Skin epidermis (tissue), 12 donors: ENCODE data around the gene RTTN.
"Not testable (repeated sequence)": the region's sequence is repeated elsewhere in the genome, so short reads cannot be mapped to it uniquely, and the experiment has no call there.

Source experiments
- H3K27ac ChIP-seq, 21 experiments: fragments of 200-600 bp; sonication (generic) in 11 of 21; one replicate each; pipeline ENCODE4 v1.5.0; 2020; ENCODE audit warnings: mild to moderate bottlenecking in 3 of 21, inconsistent platforms in 2 of 21, moderate library complexity in 2 of 21
- H3K4me3 ChIP-seq, 7 experiments: fragments of 200-600 bp; sonication (generic) in 2 of 7; one replicate each; pipeline ENCODE4 v1.5.0; 2020; ENCODE audit warnings: inconsistent platforms in 2 of 7, mild to moderate bottlenecking in 2 of 7, moderate library complexity in 1 of 7

RTTN gene, protein sequence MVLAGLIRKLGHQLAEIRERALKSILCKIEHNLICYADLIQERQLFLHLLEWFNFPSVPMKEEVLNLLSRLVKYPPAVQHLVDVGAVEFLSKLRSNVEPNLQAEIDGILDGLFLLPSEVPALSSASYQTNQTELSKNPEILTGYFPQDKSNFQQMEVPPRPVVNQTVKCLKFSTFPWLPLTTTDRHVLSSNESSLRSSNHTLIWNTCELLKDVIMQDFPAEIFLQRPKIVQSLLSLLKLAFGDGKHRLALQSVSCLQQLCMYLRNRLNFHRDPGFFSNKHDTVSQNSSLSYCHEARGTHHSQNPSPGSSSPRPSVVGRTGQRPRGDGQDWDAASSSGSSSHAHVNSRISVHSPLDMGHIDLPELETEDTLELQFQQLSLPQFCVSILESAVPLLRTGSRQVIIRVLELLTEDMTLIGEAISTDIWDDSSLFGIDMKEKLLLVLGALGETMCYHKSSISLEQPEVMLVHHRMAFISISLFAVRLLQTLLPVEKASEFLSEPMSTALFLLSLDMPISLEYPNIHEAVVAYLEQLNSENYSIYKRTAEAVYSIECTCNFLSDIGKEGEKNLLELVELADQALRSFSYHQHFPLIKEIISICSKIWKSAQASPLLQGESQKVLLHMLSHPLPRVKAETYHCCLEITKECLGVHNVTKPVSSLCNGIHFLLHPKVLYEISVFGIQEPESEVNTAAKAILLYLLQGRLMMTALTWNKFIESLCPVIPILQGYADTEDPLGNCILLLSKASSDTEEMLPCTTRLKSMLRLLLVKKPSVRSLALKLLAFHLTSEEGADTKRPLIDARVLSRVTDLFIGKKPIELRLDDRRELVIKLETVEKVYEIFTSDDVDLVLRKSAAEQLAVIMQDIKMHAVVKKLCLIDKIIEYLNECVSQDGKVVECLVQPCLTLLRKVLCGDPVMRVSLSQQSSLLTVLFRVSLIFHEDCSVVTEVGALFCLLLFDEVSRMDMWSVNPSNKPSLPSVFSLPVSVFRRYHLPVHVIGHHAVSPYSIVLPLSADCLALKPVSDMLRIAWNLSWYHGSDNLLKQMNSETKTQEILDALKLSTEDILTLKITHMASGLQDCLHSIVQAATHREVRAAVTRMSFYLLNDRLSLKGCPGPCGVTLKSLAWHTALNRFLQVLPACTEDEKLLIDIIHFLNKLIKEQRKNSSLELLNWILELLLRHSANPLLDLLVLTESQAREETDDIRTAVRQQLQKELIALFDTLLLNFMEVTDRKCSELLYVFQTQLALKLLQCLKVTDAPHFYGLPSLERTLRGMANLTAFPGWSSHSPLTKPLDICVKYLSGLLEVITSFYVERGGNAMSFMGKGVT (N-terminal part only)

DNA sequence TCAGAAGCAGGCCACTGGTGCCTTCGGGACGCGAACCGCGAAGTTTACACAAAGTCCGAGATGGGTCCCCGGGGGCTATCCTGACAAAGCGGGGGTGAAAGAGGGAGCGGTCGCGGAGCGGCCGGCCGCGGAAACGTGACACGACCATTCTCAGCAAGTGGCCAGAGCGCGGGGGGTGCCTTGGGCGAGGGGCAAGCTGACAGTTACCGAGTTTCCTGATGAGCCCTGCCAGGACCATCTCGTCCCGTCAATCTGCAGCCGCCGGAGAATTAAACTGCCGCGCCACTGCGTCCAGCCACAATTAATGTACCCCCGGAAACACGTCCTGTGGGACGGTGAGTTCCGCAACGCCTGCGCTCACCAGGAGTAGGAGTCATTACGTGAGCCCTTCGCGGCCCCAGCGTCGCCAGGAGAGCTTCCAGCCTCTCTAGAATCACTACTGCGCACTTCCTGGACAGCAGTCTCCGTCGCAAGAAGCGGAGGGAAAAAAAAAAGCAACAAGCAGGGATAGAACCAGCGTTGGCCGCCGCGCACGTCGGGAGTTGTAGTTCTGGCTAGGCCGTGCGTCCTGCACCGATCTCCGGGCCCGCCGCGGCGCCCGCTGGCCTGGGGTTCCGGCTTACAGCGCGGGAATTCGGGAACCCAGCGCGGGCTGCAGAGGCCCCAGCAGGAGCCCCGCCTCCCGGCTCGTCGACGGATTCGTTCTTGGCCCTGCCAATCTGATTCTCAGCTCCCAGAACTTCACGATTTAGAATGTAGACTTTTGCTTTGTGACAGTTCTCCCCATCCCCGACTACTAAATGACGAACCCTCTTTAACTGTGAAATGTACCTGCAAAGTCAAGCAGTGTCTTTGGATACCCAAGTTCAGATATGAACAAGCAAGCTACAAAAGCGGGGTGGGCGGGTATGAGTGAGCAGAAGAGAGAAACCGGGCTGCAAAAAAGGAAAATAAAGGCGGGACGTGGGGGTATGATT, at the start of gene RTTN:
Gene RTTN, minus strand, starts transcription at position 267 of the 977 bp plus-strand sequence. Its CDS starts 29 bp downstream, at position 238.
- peak within 1 kb of the TSS; percentile 95 to 99 (median 98) for H3K27ac ChIP-seq
- H3K4me3 ChIP-seq: peak within 1 kb of the TSS; percentile 60 to 91 (median 83)

DNA sequence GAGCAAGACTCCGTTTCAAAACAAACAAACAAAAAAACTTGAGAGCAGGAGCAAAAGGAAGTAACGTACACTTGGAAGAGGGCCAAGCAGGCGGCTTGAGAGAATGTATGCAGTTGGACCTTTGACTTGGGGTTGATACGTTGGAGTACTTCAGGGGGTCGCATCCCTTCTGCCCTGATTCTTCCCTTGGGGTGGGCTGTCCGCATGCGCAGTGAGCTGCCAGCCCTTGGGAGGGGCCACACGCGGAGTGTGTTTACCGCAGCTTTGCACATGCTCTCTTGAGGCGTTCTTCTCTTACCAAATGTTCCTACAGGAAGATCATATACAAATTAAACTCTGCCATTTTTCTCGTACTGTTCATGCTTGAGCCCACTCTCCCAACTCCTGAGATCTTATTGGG, 45.3 kb upstream of the RTTN start:
- H3K4me3 ChIP-seq: no peak overlapping the region
- no peak overlapping the region for H3K27ac ChIP-seq

DNA sequence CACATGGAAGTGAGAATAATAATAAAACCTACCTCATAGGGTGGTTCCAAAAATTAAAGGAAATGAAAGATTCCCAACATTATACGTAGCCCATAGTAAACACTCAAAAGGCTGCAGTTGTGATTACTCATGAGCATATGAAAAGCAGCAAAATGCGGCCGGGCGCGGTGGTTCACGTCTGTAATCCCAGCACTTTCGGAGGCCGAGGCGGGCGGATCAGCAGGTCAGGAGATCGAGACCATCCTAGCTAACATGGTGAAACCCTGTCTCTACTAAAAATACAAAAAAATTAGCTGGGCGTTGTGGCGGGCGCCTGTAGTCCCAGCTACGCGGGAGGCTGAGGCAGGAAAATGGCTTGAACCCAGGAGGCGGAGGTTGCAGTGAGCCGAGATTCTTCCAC, 44.4 kb upstream of the RTTN start:
- H3K27ac ChIP-seq, H3K4me3 ChIP-seq: not testable (repeated sequence)

DNA sequence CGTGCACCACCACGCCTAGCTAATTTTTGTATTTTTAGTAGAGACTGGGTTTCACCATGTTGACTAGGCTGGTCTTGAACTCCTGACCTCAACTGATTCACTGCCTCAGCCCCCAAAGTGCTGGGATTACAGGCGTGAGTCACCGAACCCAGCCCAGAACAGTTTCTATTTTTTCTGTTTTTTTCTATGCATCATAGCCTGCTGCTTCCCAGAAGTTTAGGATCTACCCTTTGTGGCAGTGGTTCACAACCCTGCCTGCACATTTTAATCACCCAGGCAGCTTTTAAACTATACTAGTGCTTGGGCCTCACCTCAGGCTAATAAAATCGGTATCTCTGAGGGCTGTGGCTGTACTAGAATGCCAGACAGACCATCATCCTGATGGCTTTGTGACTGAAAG, 43.6 kb upstream of the RTTN start:
- Histone ChIP-seq H3K27ac (no peak overlapping the region), H3K4me3 (no peak overlapping the region)

DNA sequence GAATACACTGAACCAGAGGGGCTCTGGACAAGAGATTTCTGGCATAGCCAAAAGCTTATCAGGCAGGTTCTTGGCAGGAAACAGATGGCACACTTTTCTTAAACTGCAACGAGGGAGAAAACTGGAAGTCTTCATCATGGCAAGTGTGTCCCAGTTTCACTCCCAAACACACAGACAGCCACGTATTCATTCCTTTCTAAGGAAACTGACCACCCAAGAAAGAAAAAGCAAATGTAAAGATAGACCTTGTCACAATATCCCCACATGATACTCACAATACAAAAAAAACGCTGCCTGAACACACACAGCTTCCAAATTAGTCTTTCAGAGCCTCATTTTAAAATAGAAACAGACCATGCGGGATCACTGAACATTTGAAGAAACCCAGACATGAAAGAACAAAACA, 40.6 kb upstream of the RTTN start:
- Histone ChIP-seq H3K4me3 (no peak overlapping the region), H3K27ac (no peak overlapping the region)

DNA sequence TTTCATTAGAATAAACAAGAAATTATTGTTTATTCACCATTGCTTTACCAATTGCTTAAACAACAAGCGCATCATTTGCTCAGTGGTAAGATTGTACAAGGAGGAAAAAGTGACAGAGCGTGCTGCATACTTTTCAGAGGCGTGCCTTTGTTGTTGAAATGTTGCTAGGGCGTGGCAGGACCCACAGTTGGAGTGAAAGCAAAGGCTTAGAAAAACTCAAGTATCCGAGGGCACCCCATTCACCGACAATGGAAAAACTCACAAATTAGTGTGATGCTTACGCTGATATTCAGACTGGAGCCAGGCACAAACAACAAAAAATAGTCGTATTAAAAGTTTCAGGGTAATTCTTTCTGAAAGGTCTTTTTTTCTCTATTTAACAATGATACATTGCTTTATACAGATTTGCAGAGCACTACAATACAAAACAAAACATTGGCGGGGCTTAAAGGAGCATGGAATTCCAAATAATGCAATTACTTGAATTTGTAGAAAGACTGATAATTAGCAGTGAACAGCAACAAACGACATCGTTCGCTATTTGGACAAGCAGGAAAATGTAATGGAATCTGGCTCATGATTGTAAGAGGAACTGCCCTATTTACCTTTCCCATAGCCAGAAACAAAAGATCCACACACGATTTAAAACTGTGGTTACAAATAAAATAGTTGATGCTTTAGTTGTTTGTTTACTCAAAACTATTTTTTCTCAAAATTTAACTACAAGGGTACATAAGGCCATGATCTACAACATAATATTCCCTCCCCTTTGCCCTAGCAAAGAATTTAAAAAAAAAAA, 37.8 kb upstream of the RTTN start:
- H3K27ac ChIP-seq: peak overlapping the region in 1 of 21 experiments; percentile 25

DNA sequence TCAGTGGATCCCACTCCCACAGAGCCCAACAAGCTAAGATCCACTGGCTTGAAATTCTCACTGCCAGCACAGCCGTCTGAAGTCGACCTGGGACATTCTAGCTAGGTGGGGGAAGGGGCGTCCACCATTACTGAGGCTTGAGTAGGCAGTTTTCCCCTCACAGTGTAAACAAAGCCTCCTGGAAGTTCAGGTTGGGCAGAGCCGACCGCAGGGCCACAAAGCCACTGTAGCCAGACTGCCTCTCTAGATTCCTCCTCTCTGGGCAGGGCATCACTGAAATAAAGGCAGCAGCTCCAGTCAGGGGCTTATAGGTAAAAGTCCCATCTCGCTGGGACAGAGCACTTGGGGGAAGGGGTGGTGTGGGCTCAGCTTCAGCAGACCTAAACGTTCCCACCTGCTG, 31.4 kb upstream of the RTTN start:
- H3K27ac ChIP-seq, H3K4me3 ChIP-seq: not testable (repeated sequence)

More for the DNA sequence above, 37.8 kb upstream of the RTTN start:
- no peak overlapping the region for H3K4me3 ChIP-seq

DNA sequence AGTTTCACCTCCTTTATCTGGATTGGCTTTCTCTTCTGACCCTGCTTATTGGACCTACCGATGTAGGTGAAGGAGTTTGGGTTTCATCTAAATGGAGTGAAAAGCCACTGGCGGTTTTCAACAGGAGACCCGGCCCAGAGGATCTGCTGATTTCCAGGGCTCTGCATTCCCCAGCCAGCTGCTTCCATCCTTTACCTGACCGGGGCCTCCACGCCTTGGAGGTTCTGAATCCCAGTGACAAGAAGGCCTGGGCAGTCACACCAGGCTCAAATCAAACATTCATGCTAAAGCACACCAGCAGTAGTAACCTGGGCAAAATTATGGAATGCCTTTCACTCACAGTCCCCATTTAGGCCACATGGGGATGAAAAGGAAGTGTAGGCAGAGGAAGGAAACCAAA, 30.0 kb upstream of the RTTN start:
- peak overlapping the region in 4 of 21 experiments; percentile 12 to 51 (median 31) for H3K27ac ChIP-seq
- no peak overlapping the region for H3K4me3 ChIP-seq

DNA sequence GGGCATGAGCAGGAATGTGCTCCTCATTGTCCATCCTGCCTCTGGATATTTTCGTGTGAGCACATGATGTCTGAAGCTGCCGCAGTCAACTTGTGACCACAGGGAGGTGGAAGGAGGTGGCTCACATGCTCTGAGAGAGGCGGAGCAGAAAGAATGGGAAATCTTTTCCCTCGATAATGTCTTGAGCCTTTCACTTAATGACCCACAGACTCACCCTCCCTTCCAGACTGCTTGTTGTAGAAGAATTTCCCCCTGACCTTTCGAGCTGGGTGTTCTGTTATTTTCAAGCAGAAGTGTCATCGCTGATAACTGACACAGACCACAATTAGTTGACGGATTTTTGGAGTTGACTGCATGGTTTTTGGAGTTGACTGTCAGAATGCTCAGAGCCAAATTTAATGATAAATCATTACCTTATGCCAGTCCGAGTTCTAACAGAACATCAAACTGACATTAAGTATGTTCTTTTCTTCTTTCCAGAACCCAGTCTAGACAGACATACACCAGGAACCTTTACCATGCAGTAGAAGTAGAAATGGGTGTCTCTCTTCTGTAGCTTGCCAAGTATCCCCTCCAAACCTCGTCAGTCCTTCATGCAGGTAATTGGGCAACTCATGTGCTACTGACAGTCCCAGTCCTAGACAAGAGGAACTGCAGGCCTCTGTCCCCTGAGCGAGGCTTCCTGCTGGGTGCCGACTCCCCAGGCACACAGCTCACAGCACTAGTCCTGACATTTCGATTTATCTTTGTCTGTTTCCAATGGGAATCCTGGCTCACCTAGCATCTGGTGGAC, 29.4 kb upstream of the RTTN start:
- Histone ChIP-seq H3K27ac (peak overlapping the region in 7 of 21 experiments; percentile 2 to 51 (median 20)), H3K4me3 (no peak overlapping the region)

DNA sequence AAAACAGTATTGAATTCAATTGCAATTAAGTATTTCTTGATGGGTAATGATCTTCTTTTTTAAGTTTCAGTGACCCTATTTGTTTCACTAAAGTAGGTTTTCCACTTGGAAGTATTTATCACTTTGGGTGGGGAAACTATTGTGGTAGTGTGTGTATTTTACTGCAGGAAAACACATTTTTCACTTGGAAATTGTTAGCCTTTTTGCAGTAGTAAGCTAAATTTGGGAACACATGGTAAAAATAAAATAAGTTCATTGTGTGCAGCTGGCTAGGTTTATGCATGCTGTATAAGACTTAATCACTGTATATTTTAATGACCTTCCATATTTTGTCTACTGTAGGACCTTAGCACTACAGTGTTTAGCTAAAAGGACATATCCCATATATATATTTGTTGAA, 28.5 kb upstream of the RTTN start:
- H3K4me3 ChIP-seq: no peak overlapping the region
- peak overlapping the region in 2 of 21 experiments; percentile 25 to 51 for H3K27ac ChIP-seq

DNA sequence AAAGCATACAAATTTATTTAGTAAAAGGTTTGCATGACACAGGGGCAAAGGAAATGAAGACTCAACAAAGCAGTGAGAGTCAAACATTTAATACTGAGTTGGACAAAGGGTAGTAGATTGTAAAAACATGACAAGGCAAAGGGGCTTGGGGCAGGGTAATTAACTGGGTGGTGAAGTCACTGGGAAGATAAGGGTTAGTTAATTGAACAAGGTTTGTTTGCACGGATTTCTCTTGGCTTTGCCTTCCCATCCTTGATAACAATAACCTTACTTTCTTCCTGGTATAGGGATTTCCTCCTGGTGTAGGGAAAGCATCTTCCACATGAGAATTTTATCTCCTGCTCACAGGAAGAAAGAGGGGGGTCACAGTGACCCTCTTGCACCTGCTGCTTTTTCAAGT, 26.8 kb upstream of the RTTN start:
- no peak overlapping the region for H3K27ac ChIP-seq
- H3K4me3 ChIP-seq: no peak overlapping the region

DNA sequence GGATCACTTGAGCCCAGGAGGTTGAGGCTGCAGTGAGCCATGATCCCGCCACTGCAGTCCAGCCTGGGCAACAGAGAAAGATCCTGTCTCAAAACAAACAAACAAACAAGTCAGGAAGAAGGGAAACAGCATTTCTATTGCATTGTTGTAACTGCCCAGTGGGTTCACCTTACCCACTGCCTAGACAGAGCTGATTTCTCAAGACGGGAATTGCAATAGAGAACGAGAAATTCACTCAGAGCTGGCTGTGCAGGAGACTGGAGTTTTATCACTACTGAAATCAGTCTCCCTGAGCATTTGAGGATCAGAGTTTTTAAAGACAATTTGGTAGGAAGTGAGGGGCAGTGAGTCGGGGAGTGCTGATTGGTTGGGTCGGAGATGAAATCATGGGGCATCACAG, 24.2 kb upstream of the RTTN start:
- Histone ChIP-seq H3K4me3 (no peak overlapping the region), H3K27ac (no peak overlapping the region)

DNA sequence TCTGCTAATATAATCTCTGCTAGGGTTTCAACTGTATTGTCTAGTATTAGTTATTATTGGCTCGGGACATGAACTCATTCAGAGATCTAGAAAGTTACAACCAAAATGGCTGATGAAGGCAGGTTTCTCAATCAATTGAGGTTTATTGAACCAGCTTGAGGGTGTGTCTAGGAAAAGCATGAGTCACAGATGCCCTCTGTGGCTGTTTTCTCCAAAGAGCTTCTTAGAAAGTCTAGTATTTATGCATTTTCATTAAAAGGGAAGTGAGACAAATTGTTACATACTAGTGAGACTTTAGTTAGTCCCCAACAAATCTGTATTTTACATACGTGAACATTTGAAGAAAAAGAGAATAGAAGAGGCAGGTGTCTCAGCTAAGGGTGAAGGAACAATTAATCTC, 23.0 kb upstream of the RTTN start:
- Histone ChIP-seq H3K27ac (no peak overlapping the region), H3K4me3 (no peak overlapping the region)

DNA sequence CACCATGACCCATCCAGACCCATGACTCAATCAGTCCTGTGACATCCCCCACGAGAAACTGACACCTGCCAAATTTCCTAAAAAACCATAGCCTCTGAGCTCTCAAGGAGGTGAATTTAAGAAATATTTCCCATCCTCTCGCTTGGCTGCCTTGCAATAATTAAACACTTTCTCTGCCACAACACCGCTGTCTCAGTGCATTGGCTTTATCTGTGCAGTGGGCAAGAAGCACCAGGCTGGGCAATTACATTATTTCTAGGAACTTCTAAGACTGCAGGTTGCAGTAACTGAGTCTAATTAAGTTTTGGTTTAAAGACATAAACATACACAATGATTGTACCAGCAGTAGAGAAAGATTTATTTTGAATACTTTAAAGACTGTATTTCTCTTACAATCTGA, 22.0 kb upstream of the RTTN start:
- Histone ChIP-seq H3K4me3 (no peak overlapping the region), H3K27ac (no peak overlapping the region)

DNA sequence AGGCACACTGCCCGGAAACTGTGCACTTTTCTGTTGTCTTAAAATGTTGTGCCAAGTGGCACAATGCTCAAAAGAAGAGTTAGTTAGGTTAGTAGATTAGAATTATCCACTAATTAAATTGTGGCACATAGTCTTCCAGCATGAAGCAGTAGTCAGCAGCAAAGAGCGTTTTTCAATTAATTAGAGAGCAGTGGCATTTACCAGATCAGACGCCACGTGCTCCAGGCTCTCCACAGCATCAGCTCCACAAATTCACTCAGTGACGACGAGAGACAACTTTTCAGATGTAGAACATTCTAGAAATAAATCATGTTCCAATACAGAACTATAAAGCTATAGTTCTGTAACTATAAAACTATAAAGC, 16.4 kb upstream of the RTTN start:
- H3K4me3 ChIP-seq: no peak overlapping the region
- no peak overlapping the region for H3K27ac ChIP-seq

DNA sequence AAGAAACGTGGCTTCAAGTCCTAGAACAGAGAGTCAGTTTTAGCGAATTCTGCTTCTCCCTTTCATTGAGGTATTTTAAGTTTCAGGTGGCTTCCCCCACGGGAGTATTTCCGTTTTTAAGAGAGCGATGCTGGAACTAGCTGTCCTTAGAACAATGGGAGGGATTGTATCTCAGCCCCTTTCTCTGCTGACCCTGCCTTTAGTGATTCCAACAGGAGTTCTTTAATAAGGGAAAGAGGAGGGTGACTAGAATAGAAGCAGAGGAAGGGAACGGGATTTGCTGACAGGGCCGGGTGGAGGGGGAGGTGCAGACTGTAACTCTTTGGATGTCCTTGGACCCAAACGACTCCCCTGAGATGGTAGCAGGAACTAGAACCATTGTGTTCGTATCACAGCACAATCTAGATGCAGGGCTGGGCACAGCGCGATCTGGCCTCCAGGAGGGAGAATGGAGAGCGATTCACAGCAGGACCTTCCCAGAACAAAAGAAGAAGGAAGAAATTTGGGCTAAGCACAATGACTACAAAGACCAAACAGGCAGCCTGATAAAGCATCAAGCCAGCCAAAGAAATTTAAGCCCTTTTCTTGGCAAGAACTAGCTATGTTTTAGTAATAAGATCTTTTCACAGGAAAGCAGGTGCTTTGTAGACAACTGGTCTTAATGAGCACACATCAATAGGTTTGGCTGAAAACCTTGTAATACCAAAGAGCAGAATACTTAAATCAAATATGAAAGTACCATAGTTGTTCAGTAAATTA, 15.8 kb upstream of the RTTN start:
- Histone ChIP-seq H3K27ac (no peak overlapping the region), H3K4me3 (no peak overlapping the region)

DNA sequence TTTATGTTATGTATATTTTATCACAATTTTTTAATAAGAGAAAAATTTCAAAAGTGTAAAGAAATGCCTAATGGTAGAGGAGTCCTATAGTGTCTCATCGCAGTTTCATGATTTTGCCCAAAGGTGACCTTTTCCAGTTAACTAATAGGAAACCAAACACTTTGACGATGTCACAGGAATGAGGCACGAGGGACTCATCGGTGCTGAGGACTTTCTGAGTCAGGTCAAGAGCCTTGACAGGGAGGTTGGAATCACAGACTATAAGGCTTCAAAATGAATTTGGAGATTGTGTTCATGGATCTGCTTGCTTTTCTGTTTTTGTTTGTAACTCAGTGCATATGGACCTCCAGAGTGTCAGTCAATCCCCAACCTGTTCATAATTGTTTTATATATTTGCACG, 15.1 kb upstream of the RTTN start:
- H3K27ac ChIP-seq: no peak overlapping the region
- H3K4me3 ChIP-seq: no peak overlapping the region
